K562 (cell line): ENCODE data around the gene SDK1. TPM values are rescaled to one million over a fixed set of nuclear protein-coding genes. Genes with fewer than 3 reads are reported as not detected.

Experiments
- ATAC-seq: fragments of 200-7000 bp; cut with Tn5 transposase; 3 replicates; pipeline ENCODE4 v1.9.1; 2020; ENCODE audit warnings: moderate library complexity
- BruUV-seq: library from RNA; stranded (reverse); fragments of 400-500 nt; replicated peaks from 2 replicates; lab custom pipeline; 2021; lab: Mats Ljungman, UMichigan
- CTCF ChIA-PET: fragments of 300-600 bp; formaldehyde crosslinking; extraction: SDS; loops from one replicate; lab custom pipeline; 2021; ENCODE audit warnings: low intra/inter-chr PET ratio; lab: Yijun Ruan, JAX
- POLR2A ChIA-PET: fragments of 300-600, 350-650 bp; sonication (Branson Sonifier 250); formaldehyde crosslinking; extraction: SDS; loops from one replicate; lab custom pipeline; 2021; ENCODE audit warnings: antibody characterized with exemption, inconsistent platforms; lab: Yijun Ruan, JAX
- DNase-seq, 4 experiments: peaks; one replicate each; pipeline versions ENCODE4 v3.0.0 to v3.0.0-alpha.2; 2011 to 2018; ENCODE audit warnings: low spot score in 3 of 4, mixed read lengths in 3 of 4; ENCODE audit errors: extremely low read depth in 1 of 4
- FAIRE-seq: peaks from 2 replicates; lab custom pipeline; 2011; peaks lifted over from hg19 to GRCh38; lab: Jason Lieb, UNC
- H2AFZ ChIP-seq: 2 replicates; pipeline ENCODE4 v1.6.0; 2011; ENCODE audit warnings: low read depth, low read length, control low read depth, inconsistent platforms
- H3K27ac ChIP-seq: fragments of 200-600 bp; 3 replicates; pipeline ENCODE4 v1.8.0; 2011; ENCODE audit warnings: low read depth, mild to moderate bottlenecking, control low read depth, inconsistent platforms, low read length, moderate library complexity, mixed read lengths; ENCODE audit errors: extremely low read depth
- H3K27me3 ChIP-seq, 2 experiments: fragments of 300-600 bp in 1 of 2; 2 replicates in 1 of 2; 3 replicates in 1 of 2; pipeline versions ENCODE4 v1.6.0 to v1.8.0; 2011; ENCODE audit warnings: inconsistent platforms in 2 of 2, low read length in 2 of 2, mild to moderate bottlenecking in 1 of 2, mixed read lengths in 1 of 2, moderate library complexity in 1 of 2; ENCODE audit not compliant: control insufficient read depth in 2 of 2, insufficient read depth in 2 of 2
- H3K36me3 ChIP-seq: fragments of 300-600 bp; 3 replicates; pipeline ENCODE4 v1.8.0; 2011; ENCODE audit warnings: mild to moderate bottlenecking, low read length, inconsistent platforms; ENCODE audit not compliant: control insufficient read depth, insufficient read depth
- H3K4me1 ChIP-seq, 2 experiments: fragments of 200-600 bp in 1 of 2; replicated peaks in 1 of 2; 2 replicates in 1 of 2; 3 replicates in 1 of 2; pipeline versions ENCODE4 v1.5.1 to v1.8.0; 2011; ENCODE audit warnings: inconsistent platforms in 2 of 2, low read length in 2 of 2, mild to moderate bottlenecking in 1 of 2, mixed read lengths in 1 of 2, moderate library complexity in 1 of 2; ENCODE audit not compliant: control insufficient read depth in 2 of 2, insufficient read depth in 2 of 2
- H3K4me2 ChIP-seq: 2 replicates; pipeline ENCODE4 v1.6.1; 2011; ENCODE audit warnings: low read length, control low read depth, inconsistent platforms, mixed read lengths; ENCODE audit not compliant: insufficient read depth
- H3K4me3 ChIP-seq: fragments of 200-600 bp; sonication (generic), shearing (Covaris generic); 2 replicates; pipeline ENCODE4 v1.5.1; 2016; ENCODE audit warnings: control low read depth, inconsistent platforms
- H3K79me2 ChIP-seq: fragments of 200-600 bp; 3 replicates; pipeline ENCODE4 v1.8.0; 2011; ENCODE audit warnings: low read length, inconsistent platforms; ENCODE audit not compliant: control insufficient read depth, insufficient read depth
- H3K9ac ChIP-seq, 2 experiments: 2 replicates each; pipeline versions ENCODE4 v1.6.0 to v1.6.1; 2011; ENCODE audit warnings: low read depth in 2 of 2, low read length in 2 of 2, control low read depth in 1 of 2, inconsistent platforms in 1 of 2, mild to moderate bottlenecking in 1 of 2, mixed read lengths in 1 of 2; ENCODE audit not compliant: insufficient read depth in 1 of 2
- H3K9me1 ChIP-seq: one replicate; pipeline ENCODE4 v1.6.0; 2011; ENCODE audit warnings: inconsistent platforms, mild to moderate bottlenecking, low read length, moderate library complexity; ENCODE audit not compliant: control insufficient read depth, insufficient read depth
- H3K9me3 ChIP-seq: replicated peaks from 2 replicates; pipeline ENCODE4 v1.5.1; 2011; ENCODE audit warnings: low read depth, low read length, inconsistent platforms; ENCODE audit not compliant: control insufficient read depth, insufficient read depth
- H4K20me1 ChIP-seq: replicated peaks from 2 replicates; pipeline ENCODE4 v1.6.1; 2011; ENCODE audit warnings: low read length, inconsistent platforms, mixed read lengths; ENCODE audit not compliant: control insufficient read depth, insufficient read depth
- ATF4 ChIP-seq: fragments of 450-650 bp; formaldehyde crosslinking; IDR thresholded peaks from 2 replicates; pipeline ENCODE4 v1.4.0; 2022; ENCODE audit warnings: mild to moderate bottlenecking, moderate library complexity
- CREB3L1 ChIP-seq: fragments of 450-650 bp; IDR thresholded peaks from 2 replicates; pipeline ENCODE4 v1.6.1; 2014; ENCODE audit warnings: low read depth, mild to moderate bottlenecking, moderate library complexity, borderline replicate concordance
- HSF4 ChIP-seq: fragments of 250-450 bp; sonication (Bioruptor Pico); IDR thresholded peaks from 2 replicates; pipeline ENCODE4 v2.1.2; 2022; ENCODE audit warnings: mild to moderate bottlenecking, moderate library complexity, borderline replicate concordance
- RBM17 ChIP-seq: fragments of 200-400 bp; formaldehyde crosslinking; IDR thresholded peaks from 2 replicates; pipeline ENCODE4 v1.6.1; 2017; ENCODE audit warnings: low read depth, mild to moderate bottlenecking, low read length, borderline replicate concordance
- SP2 ChIP-seq: IDR thresholded peaks from 2 replicates; pipeline ENCODE4 v1.6.1; 2011; ENCODE audit warnings: mild to moderate bottlenecking, low read depth, low read length, moderate library complexity; ENCODE audit not compliant: poor library complexity, severe bottlenecking; ENCODE audit errors: extremely low read depth
- SRSF1 ChIP-seq: fragments of 200-400 bp; formaldehyde crosslinking; IDR thresholded peaks from 2 replicates; pipeline ENCODE4 v1.6.1; 2017; ENCODE audit warnings: mild to moderate bottlenecking, low read depth, low read length, moderate library complexity
- STAG1 ChIP-seq: sonication (generic); formaldehyde crosslinking; IDR thresholded peaks from 2 replicates; pipeline ENCODE4 v1.5.0; 2020; ENCODE audit warnings: missing genetic modification reagents, borderline replicate concordance
- ZNF668 ChIP-seq: fragments of 250-450 bp; sonication (Bioruptor Pico); IDR thresholded peaks from 2 replicates; pipeline ENCODE4 v1.8.0; 2022; ENCODE audit warnings: mild to moderate bottlenecking, inconsistent platforms
- ZNF778 ChIP-seq: fragments of 450-650 bp; formaldehyde crosslinking; IDR thresholded peaks from 2 replicates; pipeline ENCODE4 v1.4.0; 2020; ENCODE audit warnings: mild to moderate bottlenecking, moderate library complexity
- ZSCAN29 ChIP-seq: fragments of 450-650 bp; IDR thresholded peaks from 2 replicates; pipeline ENCODE4 v1.6.1; 2017
- WGBS: fragments of 100-300 bp; shearing (Covaris generic); methylation state at CpG from one replicate; pipeline ENCODE4 v1.1.6; 2016; ENCODE audit warnings: low coverage, mixed read lengths; ENCODE audit not compliant: insufficient coverage; ENCODE audit errors: missing lambda C conversion rate; 5-methylcytosine and 5-hydroxymethylcytosine counted together
- in situ Hi-C: fragments of 300-500 bp; cut with MboI; formaldehyde crosslinking; loops from 4 replicates; pipeline ENCODE4 v1.15.0; 2018; ENCODE audit warnings: inconsistent platforms, mixed read lengths
- intact Hi-C: fragments of 100-400 bp; cut with micrococcal nuclease; formaldehyde crosslinking; loops from 2 replicates; pipeline ENCODE4 v1.14.2; 2022
- polyA plus RNA-seq, 8 experiments: library from polyadenylated mRNA; depleted of rRNA in 4 of 8; stranded (reverse) in 5 of 8; unstranded in 3 of 8; fragments of >200 nt; fragmentation: Nextera tagmentation in 2 of 8; fragmentation: Illumina TruSeq in 1 of 8; extraction: Ambion mirVana in 2 of 8; extraction: Trizol in 1 of 8; gene quantifications; 2 replicates each; pipeline versions ENCODE4 v1.2.1 to v1.2.3, GENCODE V29; 2011 to 2014; ENCODE audit warnings: inconsistent platforms in 1 of 8, missing spikeins in 1 of 8
- total RNA-seq, 7 experiments: library from RNA; depleted of rRNA in 6 of 7; stranded (reverse); fragments of >200 nt in 6 of 7; fragmentation: Illumina TruSeq in 2 of 7; extraction: Trizol in 2 of 7; gene quantifications; 2 replicates each; pipeline versions ENCODE4 v1.2.1 to v1.2.3, GENCODE V29; 2011 to 2021; ENCODE audit warnings: low replicate concordance in 1 of 7

Gene SDK1
- total and polyA plus RNA-seq, 9 of the 15 experiments (the other 6 are each of a cell fraction or from before 2014, with no cell fraction given), result 0.16 TPM; not detected in 8

- 0% methylated on average over 17 of the region's 19 CpGs for WGBS
- no TSS peak for BruUV-seq
- Histone ChIP-seq H3K4me2 (no peak overlapping the region), H3K9me1 (no peaks in the 10 kb centered on the region), H3K4me1 (no peaks in the 10 kb centered on the region), H4K20me1 (no peaks in the 10 kb centered on the region), H3K9ac (no peak overlapping the region), H3K9me3 (no peaks in the 10 kb centered on the region), H3K4me3 (no peak overlapping the region), H2AFZ (no peak overlapping the region), H3K36me3 (no peaks in the 10 kb centered on the region), H3K27ac (no peak overlapping the region), H3K79me2 (no peaks in the 10 kb centered on the region), H3K27me3 (peaks cover 2 to 27% of the 10 kb centered on the region in 2 experiments; a peak in 1 of 5 replicates)
- POLR2A ChIA-PET, result interaction anchor here (0.6 kb wide), 1 partner anchor 81 kb away, joined by 3 read pairs; no protein-coding TSS in a partner anchor
- intact Hi-C loops, result no loop called here
- no peak for FAIRE-seq
- TF ChIP-seq SRSF1 (no peak), RBM17 (no peak), STAG1 (CRISPR knock-in tag) (no peak), ZSCAN29 (no peak), ATF4 (no peak), ZNF778 (no peak), HSF4 (CRISPR knock-in tag) (no peak), SP2 (no peak), ZNF668 (CRISPR knock-in tag) (no peak), CREB3L1 (no peak)
- no peak for ATAC-seq
- in situ Hi-C loops, result no loop called here
- CTCF ChIA-PET, result no interaction called here
- DNase-seq, result no peak
These were observed 960.0 kb downstream of the SDK1 start for GRCh38 chr7:4260867-4261600.
